MG63 (cell line): ENCODE measurements around the gene SATB1. TPM values are rescaled to one million over a fixed set of nuclear protein-coding genes. Genes with fewer than 3 reads are reported as not detected.

ENCODE experiments used
- DNase-seq: peaks from one replicate; pipeline ENCODE4 v3.0.0-alpha.2; 2020
- H3K27me3 ChIP-seq: fragments of 250-450 bp; sonication (Bioruptor Pico); 2 replicates; pipeline ENCODE4 v1.5.1; 2020; ENCODE audit warnings: mild to moderate bottlenecking, moderate library complexity
- H3K36me3 ChIP-seq: fragments of 250-450 bp; sonication (Bioruptor Pico); 2 replicates; pipeline ENCODE4 v1.5.1; 2020; ENCODE audit warnings: mild to moderate bottlenecking, moderate library complexity
- H3K4me3 ChIP-seq: fragments of 250-450 bp; sonication (Bioruptor Pico); 2 replicates; pipeline ENCODE4 v1.5.1; 2020; ENCODE audit warnings: mild to moderate bottlenecking, moderate library complexity
- H3K9me3 ChIP-seq: fragments of 250-450 bp; sonication (Bioruptor Pico); 2 replicates; pipeline ENCODE4 v1.5.1; 2020; ENCODE audit warnings: mild to moderate bottlenecking, moderate library complexity
- total RNA-seq: library from RNA; depleted of rRNA; stranded (reverse); fragments of >200 nt; shearing (Covaris generic); gene quantifications from 2 replicates; pipeline ENCODE4 v1.2.3, GENCODE V29; 2014; ENCODE audit warnings: low replicate concordance

SATB1 gene
- total RNA-seq, 1 experiment from 2014 or later, result not detected

- Histone ChIP-seq H3K4me3 (no peak overlapping the region), H3K9me3 (no peaks in the 10 kb centered on the region), H3K27me3 (no peaks in the 10 kb centered on the region), H3K36me3 (no peaks in the 10 kb centered on the region)
- DNase-seq, result no peak
These were observed 8.8 kb downstream of the SATB1 start for GRCh38 chr3:18416332-18416731.

GRCh38 chr3:18415839-18416238 is 9.3 kb downstream of the SATB1 start:
- H3K9me3 ChIP-seq, result no peaks in the 10 kb centered on the region
- no peak for DNase-seq
- H3K27me3 ChIP-seq, result no peaks in the 10 kb centered on the region
- no peak overlapping the region for H3K4me3 ChIP-seq
- H3K36me3 ChIP-seq, result no peaks in the 10 kb centered on the region

GRCh38 chr3:18415167-18415566 is 10.0 kb downstream of the SATB1 start:
- DNase-seq, result no peak
- H3K4me3 ChIP-seq, result no peak overlapping the region
- H3K36me3 ChIP-seq, result no peaks in the 10 kb centered on the region
- no peaks in the 10 kb centered on the region for H3K27me3 ChIP-seq
- H3K9me3 ChIP-seq, result no peaks in the 10 kb centered on the region

GRCh38 chr3:18412684-18413083 is 12.5 kb downstream of the SATB1 start:
- no peaks in the 10 kb centered on the region for H3K36me3 ChIP-seq
- no peaks in the 10 kb centered on the region for H3K27me3 ChIP-seq
- no peaks in the 10 kb centered on the region for H3K9me3 ChIP-seq
- no peak for DNase-seq
- no peak overlapping the region for H3K4me3 ChIP-seq

GRCh38 chr3:18411541-18411940 is 13.6 kb downstream of the SATB1 start:
- H3K27me3 ChIP-seq, result no peaks in the 10 kb centered on the region
- no peak overlapping the region for H3K4me3 ChIP-seq
- H3K9me3 ChIP-seq, result no peaks in the 10 kb centered on the region
- no peak for DNase-seq
- no peaks in the 10 kb centered on the region for H3K36me3 ChIP-seq

- Histone ChIP-seq H3K36me3 (no peaks in the 10 kb centered on the region), H3K9me3 (no peaks in the 10 kb centered on the region), H3K27me3 (no peaks in the 10 kb centered on the region), H3K4me3 (no peak overlapping the region)
- DNase-seq, result no peak
These were observed 14.9 kb downstream of the SATB1 start for GRCh38 chr3:18410205-18410604.

GRCh38 chr3:18409266-18409665 is 15.9 kb downstream of the SATB1 start:
- H3K27me3 ChIP-seq, result no peaks in the 10 kb centered on the region
- no peaks in the 10 kb centered on the region for H3K9me3 ChIP-seq
- no peaks in the 10 kb centered on the region for H3K36me3 ChIP-seq
- no peak overlapping the region for H3K4me3 ChIP-seq
- no peak for DNase-seq

- Histone ChIP-seq H3K4me3 (no peak overlapping the region), H3K36me3 (no peaks in the 10 kb centered on the region), H3K9me3 (no peaks in the 10 kb centered on the region), H3K27me3 (no peaks in the 10 kb centered on the region)
- DNase-seq, result no peak
These were observed 20.0 kb downstream of the SATB1 start for GRCh38 chr3:18405141-18405540.

- DNase-seq, result no peak
- Histone ChIP-seq H3K36me3 (no peaks in the 10 kb centered on the region), H3K9me3 (no peaks in the 10 kb centered on the region), H3K4me3 (no peak overlapping the region), H3K27me3 (no peaks in the 10 kb centered on the region)
These were observed 22.1 kb downstream of the SATB1 start for GRCh38 chr3:18403061-18403460.

GRCh38 chr3:18402239-18402799 is 22.8 kb downstream of the SATB1 start:
- no peak overlapping the region for H3K4me3 ChIP-seq
- no peaks in the 10 kb centered on the region for H3K9me3 ChIP-seq
- no peaks in the 10 kb centered on the region for H3K27me3 ChIP-seq
- H3K36me3 ChIP-seq, result no peaks in the 10 kb centered on the region
- DNase-seq, result no peak

GRCh38 chr3:18401300-18401961 is 23.7 kb downstream of the SATB1 start:
- Histone ChIP-seq H3K9me3 (no peaks in the 10 kb centered on the region), H3K27me3 (no peaks in the 10 kb centered on the region), H3K36me3 (no peaks in the 10 kb centered on the region), H3K4me3 (no peak overlapping the region)
- DNase-seq, result no peak

GRCh38 chr3:18398448-18398847 is 26.7 kb downstream of the SATB1 start:
- Histone ChIP-seq H3K4me3 (no peak overlapping the region), H3K9me3 (no peaks in the 10 kb centered on the region), H3K36me3 (no peaks in the 10 kb centered on the region), H3K27me3 (no peaks in the 10 kb centered on the region)
- no peak for DNase-seq

GRCh38 chr3:18396428-18396827 is 28.7 kb downstream of the SATB1 start:
- H3K36me3 ChIP-seq, result no peaks in the 10 kb centered on the region
- H3K4me3 ChIP-seq, result no peak overlapping the region
- DNase-seq, result no peak
- H3K27me3 ChIP-seq, result no peaks in the 10 kb centered on the region
- no peaks in the 10 kb centered on the region for H3K9me3 ChIP-seq

- H3K27me3 ChIP-seq, result no peaks in the 10 kb centered on the region
- no peaks in the 10 kb centered on the region for H3K9me3 ChIP-seq
- no peak for DNase-seq
- no peak overlapping the region for H3K4me3 ChIP-seq
- H3K36me3 ChIP-seq, result no peaks in the 10 kb centered on the region
These were observed 30.6 kb downstream of the SATB1 start for GRCh38 chr3:18394384-18394995.

GRCh38 chr3:18393906-18394305 is 31.2 kb downstream of the SATB1 start:
- no peaks in the 10 kb centered on the region for H3K36me3 ChIP-seq
- no peaks in the 10 kb centered on the region for H3K9me3 ChIP-seq
- no peaks in the 10 kb centered on the region for H3K27me3 ChIP-seq
- no peak for DNase-seq
- no peak overlapping the region for H3K4me3 ChIP-seq

GRCh38 chr3:18390024-18390660 is 35.0 kb downstream of the SATB1 start:
- H3K4me3 ChIP-seq, result no peak overlapping the region

GRCh38 chr3:18389108-18389733 is 35.9 kb downstream of the SATB1 start:
- Histone ChIP-seq H3K36me3 (no peaks in the 10 kb centered on the region), H3K4me3 (no peak overlapping the region), H3K9me3 (no peaks in the 10 kb centered on the region), H3K27me3 (no peaks in the 10 kb centered on the region)
- no peak for DNase-seq

More at GRCh38 chr3:18390024-18390660, 35.0 kb downstream of the SATB1 start:
- DNase-seq, result no peak
- no peaks in the 10 kb centered on the region for H3K9me3 ChIP-seq
- no peaks in the 10 kb centered on the region for H3K36me3 ChIP-seq
- H3K27me3 ChIP-seq, result no peaks in the 10 kb centered on the region
